GM21737 (cell line): ENCODE data around the gene TPD52L1.
"Not testable (repeated sequence)": the region's sequence is repeated elsewhere in the genome, so short reads cannot be mapped to it uniquely, and the experiment has no call there.

Source experiments
- ATAC-seq: cut with Tn5 transposase; IDR thresholded peaks from one replicate; pipeline ENCODE4 v1.9.1; 2021; ENCODE audit warnings: mild to moderate bottlenecking, moderate library complexity; ENCODE audit not compliant: unreplicated experiment

The TPD52L1 gene

DNA sequence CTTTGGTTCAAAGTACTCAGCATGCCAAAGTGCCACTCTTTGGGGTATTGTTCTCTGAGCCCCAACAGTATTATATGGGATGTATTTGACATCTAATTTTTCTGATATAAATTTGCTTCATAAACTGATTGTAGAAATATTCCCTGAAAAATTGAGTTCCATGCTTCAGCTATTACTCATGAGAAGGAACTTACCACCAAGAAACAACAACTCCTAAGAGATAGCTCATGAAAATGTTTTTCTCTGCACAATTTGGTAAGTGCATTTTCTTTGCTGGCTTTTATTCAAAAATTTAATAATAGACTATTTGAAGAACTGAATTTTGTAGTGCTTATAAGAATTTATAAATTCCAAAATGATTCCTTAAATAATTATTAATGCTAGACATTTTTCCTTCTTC lies 12.8 kb upstream of the TPD52L1 start:
- no peak for ATAC-seq

DNA sequence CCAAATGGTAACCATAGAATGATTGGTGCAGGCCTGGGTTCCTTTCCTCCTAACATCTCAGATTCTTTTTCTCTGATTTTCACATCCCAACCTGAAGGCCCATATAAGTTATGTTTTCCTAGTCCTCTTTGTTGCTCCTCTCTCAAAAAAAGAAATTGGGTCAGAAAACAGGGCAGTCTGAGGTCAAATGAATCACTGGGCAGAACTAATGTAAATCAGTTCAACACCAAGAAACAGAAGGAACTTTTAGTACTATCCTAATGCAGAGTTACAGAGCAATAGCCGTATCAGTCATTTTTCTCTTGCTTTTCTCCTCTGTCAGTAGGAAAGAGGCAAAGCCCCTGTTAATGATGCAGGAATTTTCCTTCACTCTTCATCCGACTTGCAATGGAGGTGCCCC lies 11.0 kb upstream of the TPD52L1 start:
- no peak for ATAC-seq

GRCh38 chr6:125144822-125145221 lies 8.8 kb upstream of the TPD52L1 start:
- ATAC-seq: no peak

DNA sequence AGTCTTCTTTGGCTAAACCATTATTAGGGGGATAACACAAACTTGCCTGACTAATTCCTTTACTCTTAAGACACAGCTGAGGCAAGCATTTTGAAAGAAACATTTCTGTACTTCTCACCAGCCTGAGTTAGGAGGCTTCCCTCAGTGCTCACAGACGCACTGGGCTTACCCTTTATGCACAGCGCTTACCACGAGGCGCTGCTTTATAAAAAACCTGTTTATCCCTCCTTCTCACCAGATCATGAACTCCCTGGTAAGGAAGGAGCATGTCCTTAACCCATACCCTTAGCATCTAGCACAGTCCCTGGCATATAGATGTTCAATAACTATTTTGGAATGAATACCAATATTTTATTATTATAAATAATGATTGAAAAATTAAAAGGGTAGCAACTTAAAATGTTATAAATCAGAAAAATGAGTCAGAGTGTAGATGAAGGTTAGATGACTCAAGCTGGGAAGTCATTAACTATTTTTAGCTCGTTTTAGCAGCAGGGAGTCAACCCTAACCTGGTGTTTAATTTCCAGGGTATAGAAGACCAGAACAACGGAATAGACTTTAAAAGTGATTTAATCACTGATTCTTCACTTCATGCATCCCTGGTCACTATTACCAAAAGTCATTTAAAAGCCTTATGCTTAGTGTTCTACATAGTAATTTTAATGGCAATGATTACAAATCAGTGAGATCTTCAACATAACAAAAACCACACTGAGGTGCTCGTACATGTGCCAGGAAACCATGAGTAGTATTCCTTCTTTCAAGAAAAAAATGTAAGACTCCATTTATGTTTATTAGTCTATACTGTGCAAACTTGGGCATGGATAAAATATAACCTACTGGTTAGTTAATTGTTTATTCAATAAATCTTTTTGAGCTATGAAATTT lies 4.1 kb upstream of the TPD52L1 start:
- ATAC-seq: no peak

GRCh38 chr6:125151700-125152099 lies 1.9 kb upstream of the TPD52L1 start:
- no peak for ATAC-seq

- no peak for ATAC-seq
These were observed 666 bp downstream of the TPD52L1 start for GRCh38 chr6:125154118-125154760.

DNA sequence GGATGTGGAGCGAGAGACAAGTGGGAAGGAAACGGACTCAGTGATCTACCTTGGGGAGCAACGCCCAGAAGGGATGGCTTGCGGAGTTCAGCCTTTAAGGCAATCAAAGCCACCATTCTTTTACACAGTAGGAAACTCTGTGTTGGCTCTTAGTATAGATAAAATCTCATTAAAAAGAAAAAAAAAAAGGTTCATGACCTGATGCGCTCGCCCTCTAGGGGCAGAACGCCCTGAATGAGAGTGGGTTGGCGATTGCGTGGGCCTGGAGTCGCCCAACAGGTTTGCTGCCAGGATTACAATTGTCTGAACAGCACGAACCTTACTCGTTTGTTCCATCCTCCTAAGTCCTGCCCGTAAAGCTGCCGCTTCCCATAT lies 1.2 kb downstream of the TPD52L1 start:
- no peak for ATAC-seq

DNA sequence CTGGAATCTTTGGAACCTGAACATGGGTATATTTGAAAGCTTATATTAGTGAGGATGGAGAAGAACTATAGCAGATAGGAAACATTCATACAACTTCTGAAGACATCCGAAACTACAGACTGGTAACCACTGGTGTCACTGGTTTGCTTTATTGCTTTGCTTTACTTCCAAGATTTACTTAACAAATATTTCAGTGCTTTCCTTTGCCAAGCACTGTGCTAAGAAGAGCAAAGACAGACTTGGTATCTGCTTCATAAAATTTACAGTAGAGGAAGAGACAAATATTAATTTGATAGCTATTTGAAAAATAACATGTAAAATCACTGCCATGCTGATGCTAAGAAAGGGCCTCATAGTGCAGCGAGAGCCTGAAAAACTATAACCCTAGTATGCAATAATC lies 1.8 kb downstream of the TPD52L1 start:
- ATAC-seq: no peak

DNA sequence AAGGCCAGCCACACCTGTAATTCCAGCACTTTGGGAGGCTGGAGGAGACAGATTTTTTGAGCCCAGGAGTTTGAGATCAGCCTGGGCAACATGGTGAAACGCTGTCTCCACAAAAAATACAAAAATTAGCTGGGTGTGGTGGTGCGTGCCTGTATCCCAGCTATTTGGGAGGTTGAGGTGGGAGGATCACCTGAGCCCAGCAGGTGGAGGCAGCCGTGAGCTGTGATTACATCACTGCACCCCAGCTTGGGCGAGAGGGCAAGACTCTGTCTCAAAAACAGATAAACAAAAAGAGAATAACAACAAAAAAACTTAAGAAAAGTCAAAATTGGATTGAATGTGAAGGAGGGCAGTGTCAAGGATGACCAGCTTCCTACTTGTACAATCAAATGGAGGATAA lies 2.9 kb downstream of the TPD52L1 start:
- ATAC-seq: no peak

DNA sequence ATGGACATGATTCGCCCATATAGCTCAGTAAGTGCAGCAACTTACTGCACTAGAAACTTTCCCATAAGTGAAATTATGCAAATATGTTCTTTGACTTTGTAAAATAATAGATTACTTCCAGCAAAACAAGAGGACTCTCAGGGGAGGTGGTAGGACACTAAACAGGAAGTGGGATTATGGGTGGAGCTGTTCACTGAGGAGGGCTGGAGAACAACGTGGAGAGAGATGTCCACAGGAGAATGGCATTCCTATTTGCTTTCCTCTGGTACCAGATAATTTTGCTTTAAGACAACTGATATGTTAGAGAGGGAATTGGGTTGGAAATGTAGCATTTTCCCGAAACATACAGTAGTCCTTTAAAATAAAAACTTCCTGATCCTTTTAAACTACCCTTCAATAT lies 3.7 kb downstream of the TPD52L1 start:
- ATAC-seq: no peak

- no peak for ATAC-seq
These were observed 4.2 kb downstream of the TPD52L1 start for GRCh38 chr6:125157725-125158124.

GRCh38 chr6:125163339-125163738 lies 9.8 kb downstream of the TPD52L1 start:
- ATAC-seq: not testable (repeated sequence)

GRCh38 chr6:125163811-125164210 lies 10.2 kb downstream of the TPD52L1 start:
- ATAC-seq: no peak

- no peak for ATAC-seq
These were observed 11.1 kb downstream of the TPD52L1 start for GRCh38 chr6:125164696-125165095.

- no peak for ATAC-seq
These were observed 11.7 kb downstream of the TPD52L1 start for GRCh38 chr6:125165256-125165655.

DNA sequence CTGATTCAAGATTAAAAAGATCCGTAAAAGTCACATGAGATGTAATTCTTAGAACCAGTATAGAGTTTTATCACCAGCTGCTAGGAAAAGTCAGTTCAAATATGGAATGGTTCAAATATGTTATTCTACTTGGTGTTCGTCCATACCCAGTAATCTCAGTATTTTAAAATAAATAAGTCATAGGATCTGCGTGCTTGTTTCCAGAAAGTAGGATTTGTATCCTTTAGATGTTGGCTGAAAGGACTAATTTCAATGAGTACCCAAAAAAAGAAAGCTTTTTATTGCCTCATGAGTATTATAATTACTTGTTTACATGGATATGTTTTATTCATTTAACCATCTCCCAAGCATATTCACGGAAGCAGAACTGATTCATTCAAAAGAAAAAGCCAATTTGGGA lies 12.2 kb downstream of the TPD52L1 start:
- no peak for ATAC-seq

DNA sequence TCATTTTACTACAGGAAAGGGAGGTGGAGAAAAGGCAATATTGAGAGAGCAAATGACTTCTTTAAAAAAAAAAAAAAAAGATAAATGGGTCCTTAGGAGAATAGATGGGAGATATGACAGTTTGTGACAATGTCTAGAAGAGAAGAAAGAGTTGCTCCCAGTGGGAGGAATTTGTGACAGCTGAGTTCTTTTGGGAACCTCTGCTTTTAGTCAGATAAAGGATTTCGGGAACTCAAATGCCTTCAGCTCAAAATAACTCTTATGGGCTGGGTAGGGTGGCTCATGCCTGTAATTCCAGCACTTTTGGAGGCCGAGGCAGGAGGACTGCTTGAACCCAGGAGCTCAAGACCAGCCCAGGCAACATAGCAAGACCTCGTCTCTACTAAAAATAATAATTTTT lies 13.1 kb downstream of the TPD52L1 start:
- ATAC-seq: no peak

DNA sequence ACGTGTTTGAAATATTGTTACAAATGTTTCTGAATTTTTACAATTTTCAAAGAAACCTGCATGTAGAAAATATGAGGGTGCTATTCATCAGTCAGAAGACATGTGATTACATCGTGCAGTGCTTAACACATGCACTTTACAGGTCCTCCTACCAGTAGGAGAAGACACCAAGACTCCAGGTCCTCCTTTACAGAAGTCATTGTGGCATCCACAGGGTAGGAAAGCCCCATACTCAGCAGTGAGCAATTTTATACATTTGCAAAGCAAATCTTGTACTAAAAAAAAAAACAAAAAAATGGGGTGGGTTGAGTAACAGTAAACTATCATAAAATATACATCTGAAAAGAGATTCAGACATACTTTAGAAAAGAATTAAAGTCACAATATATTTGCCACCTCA lies 14.0 kb downstream of the TPD52L1 start:
- no peak for ATAC-seq

- no peak for ATAC-seq
These were observed 15.5 kb downstream of the TPD52L1 start for GRCh38 chr6:125169058-125169457.

- ATAC-seq: no peak
These were observed 15.9 kb downstream of the TPD52L1 start for GRCh38 chr6:125169522-125169921.

DNA sequence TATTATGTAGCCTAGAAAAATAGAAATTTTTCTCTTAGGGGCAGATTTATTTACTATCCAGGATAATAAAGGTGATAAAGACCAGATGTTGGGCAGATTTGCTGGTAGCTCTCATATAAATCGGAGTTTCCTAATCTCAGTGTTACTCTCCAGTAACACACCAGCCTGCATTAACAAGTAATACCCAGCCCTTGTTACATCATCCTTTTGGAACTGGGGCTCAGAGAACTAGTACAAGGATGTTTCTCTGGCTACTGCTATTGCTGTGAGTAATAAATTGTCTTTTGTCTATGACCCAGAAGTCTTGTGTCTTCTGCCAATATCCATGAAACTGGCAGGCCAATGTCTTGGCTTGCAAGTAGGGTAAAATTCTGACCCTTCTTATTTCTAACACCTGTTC lies 16.8 kb downstream of the TPD52L1 start:
- ATAC-seq: no peak

DNA sequence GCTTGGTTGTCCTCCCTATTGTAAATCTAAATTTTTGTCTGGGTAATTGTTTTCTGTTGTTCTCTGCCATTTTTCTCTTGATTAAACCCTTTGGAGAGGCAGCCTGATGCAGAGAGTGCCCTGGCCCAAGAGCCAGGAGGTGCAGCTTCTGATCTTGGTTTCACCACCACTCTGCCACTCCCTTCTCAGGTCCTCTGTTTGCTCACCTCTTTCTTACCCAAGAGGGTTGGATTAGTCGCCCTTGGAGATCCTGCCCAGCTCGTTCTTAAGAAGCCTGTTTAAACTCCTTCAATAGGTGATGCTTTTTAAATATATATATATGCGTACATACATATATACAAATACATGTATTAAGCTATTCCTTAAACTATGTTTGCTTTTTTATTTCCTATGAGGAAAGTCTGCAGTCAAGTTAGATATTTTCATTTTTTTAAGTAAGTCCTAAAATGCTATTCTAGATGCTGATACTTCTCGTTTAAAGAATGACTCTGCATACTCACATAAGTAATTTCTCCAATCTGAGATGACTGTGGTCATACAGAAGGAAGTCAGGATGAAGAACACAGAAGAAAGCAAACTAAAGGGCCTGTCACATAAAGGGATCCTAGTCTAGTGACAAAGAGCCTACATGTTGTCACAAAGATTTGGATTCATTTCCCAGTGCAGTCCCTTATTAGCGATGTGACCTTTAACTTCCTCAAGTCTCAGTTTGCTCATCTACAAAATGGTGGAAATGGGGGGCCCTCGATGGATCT lies 19.9 kb downstream of the TPD52L1 start:
- no peak for ATAC-seq
